SK-N-SH (cell line): Measurements from ENCODE around the gene RPL39. TPM values are rescaled to one million over a fixed set of nuclear protein-coding genes. Genes with fewer than 3 reads are reported as not detected.

Source experiments
- CTCF ChIA-PET: fragments of 300-600, 350-600 bp; formaldehyde crosslinking; extraction: SDS; loops from one replicate; lab custom pipeline; 2021; lab: Yijun Ruan, JAX
- POLR2A ChIA-PET: fragments of 350-600 bp; sonication (Branson Sonifier 250); formaldehyde crosslinking; extraction: SDS; loops from one replicate; lab custom pipeline; 2020; ENCODE audit warnings: antibody characterized with exemption, inconsistent platforms; lab: Yijun Ruan, JAX
- DNase-seq: peaks from one replicate; pipeline ENCODE4 v3.0.0; 2012
- H2AFZ ChIP-seq: fragments of 200-600 bp; sonication (generic); 2 replicates; pipeline ENCODE4 v1.8.1; 2016; ENCODE audit warnings: antibody characterized with exemption, mild to moderate bottlenecking, low read depth
- H3F3A ChIP-seq: fragments of 200-600 bp; sonication (generic); replicated peaks from 2 replicates; pipeline ENCODE3; 2016; ENCODE audit warnings: antibody characterized with exemption, mild to moderate bottlenecking; ENCODE audit not compliant: insufficient read depth
- H3K27ac ChIP-seq, 2 experiments: fragments of 200-500 bp in 1 of 2; fragments of 200-600 bp in 1 of 2; sonication (Bioruptor generic) in 1 of 2; sonication (generic), shearing (Covaris generic) in 1 of 2; 2 replicates each; pipeline versions ENCODE4 v1.5.1 to v1.6.1; 2014 to 2016; ENCODE audit warnings: low read depth in 2 of 2, inconsistent platforms in 1 of 2, low read length in 1 of 2, mild to moderate bottlenecking in 1 of 2, mixed read lengths in 1 of 2
- H3K27me3 ChIP-seq: fragments of 200-600 bp; sonication (generic), shearing (Covaris generic); 2 replicates; pipeline ENCODE4 v1.6.1; 2016; ENCODE audit warnings: mixed run types; ENCODE audit not compliant: insufficient read depth
- H3K36me3 ChIP-seq, 2 experiments: fragments of 200-500 bp in 1 of 2; fragments of 200-600 bp in 1 of 2; sonication (Bioruptor generic) in 1 of 2; sonication (generic) in 1 of 2; replicated peaks in 1 of 2; 2 replicates each; pipeline versions ENCODE3 to v1.5.1; 2014 to 2016; ENCODE audit warnings: low read length in 1 of 2, mild to moderate bottlenecking in 1 of 2; ENCODE audit not compliant: insufficient read depth in 2 of 2, control insufficient read depth in 1 of 2
- H3K4me1 ChIP-seq, 2 experiments: fragments of 200-500 bp in 1 of 2; fragments of 200-600 bp in 1 of 2; sonication (Bioruptor generic) in 1 of 2; sonication (generic), shearing (Covaris generic) in 1 of 2; 2 replicates each; pipeline versions ENCODE4 v1.5.1 to v1.6.1; 2014 to 2016; ENCODE audit warnings: low read depth in 1 of 2, low read length in 1 of 2, mixed run types in 1 of 2; ENCODE audit not compliant: insufficient read depth in 2 of 2, control insufficient read depth in 1 of 2
- H3K4me2 ChIP-seq: fragments of 200-600 bp; sonication (generic), shearing (Covaris generic); 2 replicates; pipeline ENCODE4 v1.6.1; 2017; ENCODE audit warnings: mixed run types
- H3K4me3 ChIP-seq, 2 experiments: fragments of 200-500 bp in 1 of 2; fragments of 200-600 bp in 1 of 2; sonication (Bioruptor generic) in 1 of 2; sonication (generic), shearing (Covaris generic) in 1 of 2; 2 replicates each; pipeline versions ENCODE4 v1.5.1 to v1.8.1; 2014 to 2016; ENCODE audit warnings: low read depth in 2 of 2, inconsistent platforms in 1 of 2, low read length in 1 of 2, mild to moderate bottlenecking in 1 of 2, mixed read lengths in 1 of 2, moderate library complexity in 1 of 2
- H3K79me2 ChIP-seq: fragments of 200-600 bp; sonication (generic); 2 replicates; pipeline ENCODE4 v1.8.1; 2017; ENCODE audit warnings: mild to moderate bottlenecking; ENCODE audit not compliant: insufficient read depth
- H3K9ac ChIP-seq: fragments of 200-600 bp; sonication (generic); 2 replicates; pipeline ENCODE4 v1.6.1; 2017; ENCODE audit warnings: mixed run types
- H3K9me2 ChIP-seq: fragments of 200-600 bp; sonication (generic); 2 replicates; pipeline ENCODE4 v1.6.1; 2017; ENCODE audit warnings: mixed run types
- H3K9me3 ChIP-seq: fragments of 200-600 bp; sonication (generic); 2 replicates; pipeline ENCODE4 v1.6.1; 2017; ENCODE audit warnings: mixed run types, mild to moderate bottlenecking, moderate library complexity
- H4K20me1 ChIP-seq: fragments of 200-600 bp; sonication (generic); 2 replicates; pipeline ENCODE4 v1.6.1; 2017; ENCODE audit warnings: mild to moderate bottlenecking, mixed run types; ENCODE audit not compliant: insufficient read depth
- EZH2phosphoT487 ChIP-seq: fragments of 200-600 bp; sonication (generic); IDR thresholded peaks from 2 replicates; pipeline ENCODE4 v1.6.1; 2017; ENCODE audit warnings: low read depth, mixed run types, mild to moderate bottlenecking, antibody characterized with exemption, moderate library complexity, borderline replicate concordance
- FOXJ3 ChIP-seq: sonication (generic); formaldehyde crosslinking; IDR thresholded peaks from 2 replicates; pipeline ENCODE4 v1.5.1; 2020; ENCODE audit warnings: mild to moderate bottlenecking, missing genetic modification reagents
- FOXM1 ChIP-seq: IDR thresholded peaks from 2 replicates; pipeline ENCODE4 v1.4.0; 2012; ENCODE audit warnings: low read depth, mild to moderate bottlenecking
- MXI1 ChIP-seq: IDR thresholded peaks from 2 replicates; pipeline ENCODE4 v1.6.1; 2012; ENCODE audit warnings: mild to moderate bottlenecking, low read depth, low read length, improper control_type of control experiment
- NRF1 ChIP-seq: IDR thresholded peaks from 2 replicates; pipeline ENCODE4 v1.6.1; 2012; ENCODE audit warnings: low read depth, mild to moderate bottlenecking, low read length
- RCOR1 ChIP-seq: fragments of 150-350 bp; IDR thresholded peaks from 2 replicates; pipeline ENCODE4 v1.6.1; 2017; ENCODE audit warnings: antibody characterized with exemption, low read length
- YY1 ChIP-seq: IDR thresholded peaks from 2 replicates; pipeline ENCODE4 v1.4.0; 2012; ENCODE audit warnings: low read depth, mild to moderate bottlenecking
- WGBS: methylation state at CpG from one replicate; pipeline ENCODE4 v1.1.6; 2017; ENCODE audit warnings: low lambda C conversion rate; 5-methylcytosine and 5-hydroxymethylcytosine counted together
- polyA plus RNA-seq, 3 experiments: library from polyadenylated mRNA; depleted of rRNA; stranded (reverse); fragments of >200 nt; gene quantifications; 2 replicates each; pipeline ENCODE4 v1.2.3, GENCODE V29; 2012
- TF ChIP-seq, protein P1 (sequence below): fragments of 150-350 bp; IDR thresholded peaks from 2 replicates; pipeline ENCODE4 v1.6.1; 2016; ENCODE audit warnings: mild to moderate bottlenecking, low read depth, low read length
- TF ChIP-seq, protein P2 (sequence below): fragments of 150-350 bp; IDR thresholded peaks from 2 replicates; pipeline ENCODE4 v1.6.1; 2017; ENCODE audit warnings: antibody characterized with exemption, low read length, low read depth, borderline replicate concordance
- TF ChIP-seq, protein P3 (sequence below): IDR thresholded peaks from 2 replicates; pipeline ENCODE4 v1.6.1; 2012; ENCODE audit warnings: mild to moderate bottlenecking, low read depth, low read length, moderate library complexity
- TF ChIP-seq, protein P4 (sequence below): IDR thresholded peaks from 2 replicates; pipeline ENCODE4 v1.4.0; 2012; ENCODE audit warnings: low read depth

RPL39 gene
- polyA plus RNA-seq, 1 of the 3 experiments (the other 2 are of a cell fraction), result 4,443 TPM

DNA sequence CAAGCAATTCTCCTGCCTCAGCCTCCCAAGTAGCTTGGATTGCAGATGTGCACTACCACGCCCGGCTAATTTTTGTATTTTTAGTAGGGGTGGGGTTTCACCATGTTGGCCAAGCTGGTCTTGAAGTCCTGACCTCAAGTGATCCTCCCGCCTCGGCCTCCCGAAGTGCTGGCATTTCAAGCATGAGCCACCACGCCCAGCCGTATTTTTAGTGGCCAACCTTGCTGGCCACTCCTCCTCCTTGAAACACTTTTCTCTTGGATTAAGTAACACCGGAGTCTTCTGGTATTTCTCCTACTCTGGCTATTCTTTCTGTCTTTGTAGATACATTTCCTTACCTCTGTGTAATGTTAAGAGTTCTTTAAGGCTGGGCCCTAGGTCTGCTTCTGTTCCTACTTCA, 11.1 kb upstream of the RPL39 start:
- ChIA-PET CTCF (no interaction called here), POLR2A (no interaction called here)
- no peak overlapping the region for H3K9ac ChIP-seq
- H3K79me2 ChIP-seq, result no peaks in the 10 kb centered on the region
- TF ChIP-seq, protein P1, sequence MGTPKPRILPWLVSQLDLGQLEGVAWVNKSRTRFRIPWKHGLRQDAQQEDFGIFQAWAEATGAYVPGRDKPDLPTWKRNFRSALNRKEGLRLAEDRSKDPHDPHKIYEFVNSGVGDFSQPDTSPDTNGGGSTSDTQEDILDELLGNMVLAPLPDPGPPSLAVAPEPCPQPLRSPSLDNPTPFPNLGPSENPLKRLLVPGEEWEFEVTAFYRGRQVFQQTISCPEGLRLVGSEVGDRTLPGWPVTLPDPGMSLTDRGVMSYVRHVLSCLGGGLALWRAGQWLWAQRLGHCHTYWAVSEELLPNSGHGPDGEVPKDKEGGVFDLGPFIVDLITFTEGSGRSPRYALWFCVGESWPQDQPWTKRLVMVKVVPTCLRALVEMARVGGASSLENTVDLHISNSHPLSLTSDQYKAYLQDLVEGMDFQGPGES, result no peak
- TF ChIP-seq NRF1 (no peak), RCOR1 (no peak), FOXM1 (no peak), FOXJ3 (CRISPR knock-in tag) (no peak), YY1 (no peak), EZH2phosphoT487 (no peak), MXI1 (no peak)
- TF ChIP-seq, protein P2, sequence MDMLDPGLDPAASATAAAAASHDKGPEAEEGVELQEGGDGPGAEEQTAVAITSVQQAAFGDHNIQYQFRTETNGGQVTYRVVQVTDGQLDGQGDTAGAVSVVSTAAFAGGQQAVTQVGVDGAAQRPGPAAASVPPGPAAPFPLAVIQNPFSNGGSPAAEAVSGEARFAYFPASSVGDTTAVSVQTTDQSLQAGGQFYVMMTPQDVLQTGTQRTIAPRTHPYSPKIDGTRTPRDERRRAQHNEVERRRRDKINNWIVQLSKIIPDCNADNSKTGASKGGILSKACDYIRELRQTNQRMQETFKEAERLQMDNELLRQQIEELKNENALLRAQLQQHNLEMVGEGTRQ, result no peak
- TF ChIP-seq, protein P3, sequence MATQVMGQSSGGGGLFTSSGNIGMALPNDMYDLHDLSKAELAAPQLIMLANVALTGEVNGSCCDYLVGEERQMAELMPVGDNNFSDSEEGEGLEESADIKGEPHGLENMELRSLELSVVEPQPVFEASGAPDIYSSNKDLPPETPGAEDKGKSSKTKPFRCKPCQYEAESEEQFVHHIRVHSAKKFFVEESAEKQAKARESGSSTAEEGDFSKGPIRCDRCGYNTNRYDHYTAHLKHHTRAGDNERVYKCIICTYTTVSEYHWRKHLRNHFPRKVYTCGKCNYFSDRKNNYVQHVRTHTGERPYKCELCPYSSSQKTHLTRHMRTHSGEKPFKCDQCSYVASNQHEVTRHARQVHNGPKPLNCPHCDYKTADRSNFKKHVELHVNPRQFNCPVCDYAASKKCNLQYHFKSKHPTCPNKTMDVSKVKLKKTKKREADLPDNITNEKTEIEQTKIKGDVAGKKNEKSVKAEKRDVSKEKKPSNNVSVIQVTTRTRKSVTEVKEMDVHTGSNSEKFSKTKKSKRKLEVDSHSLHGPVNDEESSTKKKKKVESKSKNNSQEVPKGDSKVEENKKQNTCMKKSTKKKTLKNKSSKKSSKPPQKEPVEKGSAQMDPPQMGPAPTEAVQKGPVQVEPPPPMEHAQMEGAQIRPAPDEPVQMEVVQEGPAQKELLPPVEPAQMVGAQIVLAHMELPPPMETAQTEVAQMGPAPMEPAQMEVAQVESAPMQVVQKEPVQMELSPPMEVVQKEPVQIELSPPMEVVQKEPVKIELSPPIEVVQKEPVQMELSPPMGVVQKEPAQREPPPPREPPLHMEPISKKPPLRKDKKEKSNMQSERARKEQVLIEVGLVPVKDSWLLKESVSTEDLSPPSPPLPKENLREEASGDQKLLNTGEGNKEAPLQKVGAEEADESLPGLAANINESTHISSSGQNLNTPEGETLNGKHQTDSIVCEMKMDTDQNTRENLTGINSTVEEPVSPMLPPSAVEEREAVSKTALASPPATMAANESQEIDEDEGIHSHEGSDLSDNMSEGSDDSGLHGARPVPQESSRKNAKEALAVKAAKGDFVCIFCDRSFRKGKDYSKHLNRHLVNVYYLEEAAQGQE, result no peak
- TF ChIP-seq, protein P4, sequence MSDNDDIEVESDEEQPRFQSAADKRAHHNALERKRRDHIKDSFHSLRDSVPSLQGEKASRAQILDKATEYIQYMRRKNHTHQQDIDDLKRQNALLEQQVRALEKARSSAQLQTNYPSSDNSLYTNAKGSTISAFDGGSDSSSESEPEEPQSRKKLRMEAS, result no peak
- 85% methylated on average over 7 of the region's 8 CpGs for WGBS
- no peaks in the 10 kb centered on the region for H3K9me3 ChIP-seq
- H3K27ac ChIP-seq, result no peak overlapping the region
- H3K4me2 ChIP-seq, result no peak overlapping the region
- H4K20me1 ChIP-seq, result no peaks in the 10 kb centered on the region
- H3K4me1 ChIP-seq, result no peaks in the 10 kb centered on the region
- no peaks in the 10 kb centered on the region for H3F3A ChIP-seq
- H2AFZ ChIP-seq, result no peak overlapping the region
- no peak for DNase-seq
- no peaks in the 10 kb centered on the region for H3K9me2 ChIP-seq
- H3K36me3 ChIP-seq, result no peaks in the 10 kb centered on the region
- no peak overlapping the region for H3K4me3 ChIP-seq
- no peaks in the 10 kb centered on the region; the same call in 1 of the 2 replicates for H3K27me3 ChIP-seq
